H9 (cell line): Measurements from ENCODE around the gene SDF2L1. TPM values are rescaled to one million over a fixed set of nuclear protein-coding genes. Genes with fewer than 3 reads are reported as not detected.

Experiments used
- DNase-seq: peaks from one replicate; pipeline ENCODE4 v3.0.0-alpha.2; 2017
- H2AFZ ChIP-seq: one replicate; pipeline ENCODE4 v1.6.1; 2013; ENCODE audit warnings: mild to moderate bottlenecking, low read length, control low read depth, moderate library complexity
- H2AK5ac ChIP-seq: 2 replicates; pipeline ENCODE4 v1.6.1; 2013; ENCODE audit warnings: low read length, control low read depth, mixed read lengths; ENCODE audit not compliant: insufficient read length
- H2BK120ac ChIP-seq: one replicate; pipeline ENCODE4 v1.6.1; 2013; ENCODE audit warnings: low read depth, mild to moderate bottlenecking, low read length, control low read depth, inconsistent platforms; ENCODE audit not compliant: poor library complexity, severe bottlenecking
- H2BK12ac ChIP-seq: 2 replicates; pipeline ENCODE4 v1.6.1; 2013; ENCODE audit warnings: low read length, control low read depth, mixed read lengths, low read depth; ENCODE audit not compliant: insufficient read length
- H2BK15ac ChIP-seq: 2 replicates; pipeline ENCODE4 v1.6.1; 2013; ENCODE audit warnings: low read depth, low read length, control low read depth
- H2BK20ac ChIP-seq: one replicate; pipeline ENCODE4 v1.6.1; 2013; ENCODE audit warnings: low read depth, mild to moderate bottlenecking, low read length, control low read depth, inconsistent platforms; ENCODE audit not compliant: poor library complexity, severe bottlenecking
- H2BK5ac ChIP-seq: 2 replicates; pipeline ENCODE4 v1.6.1; 2013; ENCODE audit warnings: low read length, control low read depth, mixed read lengths; ENCODE audit not compliant: insufficient read length
- H3K14ac ChIP-seq: 2 replicates; pipeline ENCODE4 v1.6.1; 2013; ENCODE audit warnings: low read length, control low read depth; ENCODE audit not compliant: insufficient read depth
- H3K18ac ChIP-seq: 2 replicates; pipeline ENCODE4 v1.6.1; 2013; ENCODE audit warnings: low read depth, mild to moderate bottlenecking, mixed read lengths, low read length, control low read depth; ENCODE audit not compliant: insufficient read length
- H3K23ac ChIP-seq: 2 replicates; pipeline ENCODE4 v1.6.1; 2013; ENCODE audit warnings: low read length, control low read depth, mixed read lengths, low read depth; ENCODE audit not compliant: insufficient read length
- H3K23me2 ChIP-seq: 2 replicates; pipeline ENCODE4 v1.6.1; 2013; ENCODE audit warnings: low read depth, mild to moderate bottlenecking, mixed read lengths, low read length, control low read depth; ENCODE audit not compliant: insufficient read length, poor library complexity, severe bottlenecking
- H3K27ac ChIP-seq: 2 replicates; pipeline ENCODE4 v1.5.1; 2013; ENCODE audit warnings: low read length, control low read depth, mixed read lengths, low read depth; ENCODE audit not compliant: insufficient read length
- H3K27me3 ChIP-seq: 2 replicates; pipeline ENCODE4 v1.6.1; 2013; ENCODE audit warnings: low read length, control low read depth, inconsistent platforms; ENCODE audit not compliant: insufficient read depth
- H3K4ac ChIP-seq: 2 replicates; pipeline ENCODE4 v1.6.1; 2013; ENCODE audit warnings: low read depth, mild to moderate bottlenecking, control low read depth, inconsistent platforms, low read length, moderate library complexity
- H3K4me1 ChIP-seq: 2 replicates; pipeline ENCODE4 v1.6.1; 2013; ENCODE audit warnings: low read length, control low read depth, inconsistent platforms; ENCODE audit not compliant: insufficient read depth
- H3K4me2 ChIP-seq: 2 replicates; pipeline ENCODE4 v1.6.1; 2013; ENCODE audit warnings: low read length, control low read depth, mixed read lengths; ENCODE audit not compliant: insufficient read length, insufficient read depth
- H3K56ac ChIP-seq: 2 replicates; pipeline ENCODE4 v1.6.1; 2013; ENCODE audit warnings: low read depth, mild to moderate bottlenecking, mixed read lengths, low read length, control low read depth; ENCODE audit not compliant: insufficient read length
- H3K79me1 ChIP-seq: 2 replicates; pipeline ENCODE4 v1.6.1; 2013; ENCODE audit warnings: low read depth, mild to moderate bottlenecking, moderate library complexity, low read length, control low read depth, inconsistent platforms; ENCODE audit not compliant: insufficient read depth, poor library complexity, severe bottlenecking
- H3K79me2 ChIP-seq: 2 replicates; pipeline ENCODE4 v1.6.1; 2013; ENCODE audit warnings: low read length, control low read depth, inconsistent platforms; ENCODE audit not compliant: insufficient read depth
- H3K9ac ChIP-seq: 2 replicates; pipeline ENCODE4 v1.6.1; 2013; ENCODE audit warnings: low read length, control low read depth, mixed read lengths; ENCODE audit not compliant: insufficient read length; ENCODE audit errors: extremely low read depth
- H3K9me3 ChIP-seq: one replicate; pipeline ENCODE4 v1.6.1; 2013; ENCODE audit warnings: low read depth, low read length, inconsistent platforms; ENCODE audit not compliant: control insufficient read depth
- H3T11ph ChIP-seq: one replicate; pipeline ENCODE4 v1.6.1; 2013; ENCODE audit warnings: mild to moderate bottlenecking, low read length, control low read depth, inconsistent platforms
- H4K20me1 ChIP-seq: one replicate; pipeline ENCODE4 v1.6.1; 2013; ENCODE audit not compliant: control insufficient read depth, insufficient read length, insufficient read depth
- H4K5ac ChIP-seq: 2 replicates; pipeline ENCODE4 v1.6.1; 2013; ENCODE audit warnings: low read depth, mild to moderate bottlenecking, mixed read lengths, low read length, control low read depth; ENCODE audit not compliant: insufficient read length
- H4K8ac ChIP-seq: replicated peaks from 2 replicates; pipeline ENCODE4 v1.6.1; 2013; ENCODE audit warnings: low read length, control low read depth, mixed read lengths, low read depth; ENCODE audit not compliant: insufficient read length
- H4K91ac ChIP-seq: 2 replicates; pipeline ENCODE4 v1.6.1; 2013; ENCODE audit warnings: low read depth, mild to moderate bottlenecking, moderate library complexity, mixed read lengths, low read length, control low read depth; ENCODE audit not compliant: insufficient read length
- H3K27ac Mint-ChIP-seq, 3 experiments: 2 replicates in 2 of 3; 3 replicates in 1 of 3; pipeline ENCODE4 v1.8.0; 2020 to 2021; ENCODE audit warnings: mixed read lengths in 3 of 3, mild to moderate bottlenecking in 1 of 3, moderate library complexity in 1 of 3
- H3K27me3 Mint-ChIP-seq: 2 replicates; pipeline ENCODE4 v1.8.0; 2021; ENCODE audit warnings: low read depth, mild to moderate bottlenecking, moderate library complexity, mixed read lengths
- H3K36me3 Mint-ChIP-seq, 3 experiments: 2 replicates in 2 of 3; 3 replicates in 1 of 3; pipeline ENCODE4 v1.8.0; 2020 to 2021; ENCODE audit warnings: low read depth in 3 of 3, mixed read lengths in 3 of 3; ENCODE audit not compliant: insufficient read depth in 1 of 3
- H3K4me1 Mint-ChIP-seq, 2 experiments: 2 replicates each; pipeline ENCODE4 v1.8.0; 2020; ENCODE audit warnings: mixed read lengths in 2 of 2
- H3K4me3 Mint-ChIP-seq, 2 experiments: 2 replicates in 1 of 2; 3 replicates in 1 of 2; pipeline ENCODE4 v1.8.0; 2020 to 2021; ENCODE audit warnings: mild to moderate bottlenecking in 2 of 2, mixed read lengths in 2 of 2, moderate library complexity in 1 of 2
- H3K9me3 Mint-ChIP-seq, 2 experiments: 2 replicates in 1 of 2; 3 replicates in 1 of 2; pipeline ENCODE4 v1.8.0; 2020; ENCODE audit warnings: mild to moderate bottlenecking in 2 of 2, mixed read lengths in 2 of 2, moderate library complexity in 1 of 2
- WGBS: extraction: QIAGEN DNeasy Blood & Tissue Kit; methylation state at CpG from one replicate; pipeline ENCODE4 v1.1.7; 2013; ENCODE audit warnings: missing lambda C conversion rate, low lambda C conversion rate, mixed read lengths; ENCODE audit not compliant: insufficient read length; ENCODE audit errors: extremely low coverage; 5-methylcytosine and 5-hydroxymethylcytosine counted together
- total RNA-seq: library from RNA; stranded (reverse); gene quantifications from 2 replicates; pipeline ENCODE4 v1.2.1, GENCODE V29; 2021
- TF ChIP-seq, protein P1 (sequence below): fragments of 200-600 bp; sonication (generic); conservative IDR thresholded peaks from 3 replicates; pipeline ENCODE4 v1.8.0; 2021; ENCODE audit warnings: antibody characterized with exemption, mild to moderate bottlenecking

The SDF2L1 gene
- total RNA-seq, 1 experiment from 2014 or later = 36.0 TPM

DNA sequence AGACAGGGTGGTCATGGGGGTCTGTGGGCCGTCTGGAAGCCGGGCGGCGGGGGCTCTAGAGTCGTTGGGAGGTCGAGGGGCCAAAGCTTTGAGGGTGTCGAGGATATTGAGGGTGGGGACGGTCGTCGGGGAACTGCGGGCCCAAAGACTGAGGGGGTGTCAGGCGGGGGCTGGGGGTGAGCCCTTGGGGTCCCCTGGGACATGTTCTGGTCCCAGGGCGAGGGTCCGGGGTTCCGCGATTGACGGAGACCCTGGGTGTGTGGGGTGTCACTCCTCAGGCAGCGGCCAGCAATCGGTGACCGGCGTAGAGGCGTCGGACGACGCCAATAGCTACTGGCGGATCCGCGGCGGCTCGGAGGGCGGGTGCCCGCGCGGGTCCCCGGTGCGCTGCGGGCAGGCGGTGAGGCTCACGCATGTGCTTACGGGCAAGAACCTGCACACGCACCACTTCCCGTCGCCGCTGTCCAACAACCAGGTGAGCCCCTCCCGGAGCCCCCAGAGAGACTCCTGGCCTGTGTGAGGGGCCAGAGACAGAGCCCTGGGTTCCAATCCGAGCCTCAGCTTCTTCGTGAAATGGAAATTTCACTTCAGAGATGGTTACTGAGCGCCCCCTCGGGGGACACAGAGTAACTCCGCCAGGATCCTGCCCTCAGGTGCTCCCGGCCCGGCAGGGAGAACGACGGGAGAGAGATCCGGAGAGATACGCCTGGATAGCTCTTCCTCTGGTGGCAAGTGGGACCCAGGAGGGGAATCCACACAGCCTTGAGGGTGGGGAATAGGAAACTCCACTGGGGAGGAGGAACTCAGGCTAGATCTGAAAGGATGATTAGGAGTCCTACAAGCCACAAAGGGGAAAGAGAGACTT is 714 bp downstream of the SDF2L1 start:
- H3K18ac ChIP-seq = no peak overlapping the region
- H3K9ac ChIP-seq = peak overlapping the region; percentile 41
- H3K36me3 Mint-ChIP-seq = peaks cover 10 to 25% (median 17%) of the 10 kb centered on the region in 3 experiments; a peak in 6 of 7 replicates
- TF ChIP-seq, protein P1, sequence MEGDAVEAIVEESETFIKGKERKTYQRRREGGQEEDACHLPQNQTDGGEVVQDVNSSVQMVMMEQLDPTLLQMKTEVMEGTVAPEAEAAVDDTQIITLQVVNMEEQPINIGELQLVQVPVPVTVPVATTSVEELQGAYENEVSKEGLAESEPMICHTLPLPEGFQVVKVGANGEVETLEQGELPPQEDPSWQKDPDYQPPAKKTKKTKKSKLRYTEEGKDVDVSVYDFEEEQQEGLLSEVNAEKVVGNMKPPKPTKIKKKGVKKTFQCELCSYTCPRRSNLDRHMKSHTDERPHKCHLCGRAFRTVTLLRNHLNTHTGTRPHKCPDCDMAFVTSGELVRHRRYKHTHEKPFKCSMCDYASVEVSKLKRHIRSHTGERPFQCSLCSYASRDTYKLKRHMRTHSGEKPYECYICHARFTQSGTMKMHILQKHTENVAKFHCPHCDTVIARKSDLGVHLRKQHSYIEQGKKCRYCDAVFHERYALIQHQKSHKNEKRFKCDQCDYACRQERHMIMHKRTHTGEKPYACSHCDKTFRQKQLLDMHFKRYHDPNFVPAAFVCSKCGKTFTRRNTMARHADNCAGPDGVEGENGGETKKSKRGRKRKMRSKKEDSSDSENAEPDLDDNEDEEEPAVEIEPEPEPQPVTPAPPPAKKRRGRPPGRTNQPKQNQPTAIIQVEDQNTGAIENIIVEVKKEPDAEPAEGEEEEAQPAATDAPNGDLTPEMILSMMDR = peak; percentile 73
- H3K79me1 ChIP-seq = no peaks in the 10 kb centered on the region
- H3K27me3 ChIP-seq = no peaks in the 10 kb centered on the region
- peaks cover 12% of the 10 kb centered on the region for H3K27me3 Mint-ChIP-seq
- peaks cover 7% of the 10 kb centered on the region for H3K23me2 ChIP-seq
- no peak overlapping the region for H2BK15ac ChIP-seq
- no peak overlapping the region for H2AFZ ChIP-seq
- no peak overlapping the region for H4K91ac ChIP-seq
- peak overlapping the region in 1 of 3 experiments; percentile 21; a peak in 3 of 7 replicates for H3K27ac Mint-ChIP-seq
- no peak overlapping the region for H2AK5ac ChIP-seq
- H2BK20ac ChIP-seq = no peak overlapping the region
- H3K14ac ChIP-seq = 0 out of 2 replicates have a peak overlapping the region, but pooled peaks have one; percentile 21
- H4K5ac ChIP-seq = no peak overlapping the region
- no peak overlapping the region for H3K23ac ChIP-seq
- peaks cover 14 to 17% of the 10 kb centered on the region in 2 experiments for H3K4me1 Mint-ChIP-seq
- no peak overlapping the region for H4K8ac ChIP-seq
- peak overlapping the region; percentile 78 to 89 for H3K4me3 Mint-ChIP-seq
- H4K20me1 ChIP-seq = no peaks in the 10 kb centered on the region
- no peak overlapping the region for H2BK5ac ChIP-seq
- H3K4me1 ChIP-seq = peaks cover 2% of the 10 kb centered on the region; the same call in 1 of the 2 replicates
- H2BK120ac ChIP-seq = no peak overlapping the region
- H3K9me3 ChIP-seq = no peaks in the 10 kb centered on the region
- no peak overlapping the region for H3K4ac ChIP-seq
- H3K9me3 Mint-ChIP-seq = no peaks in the 10 kb centered on the region
- H3K27ac ChIP-seq = no peak overlapping the region
- WGBS = no CpG with 5 or more reads among the region's 56 CpGs
- H3K4me2 ChIP-seq = peak overlapping the region; percentile 57
- H3K56ac ChIP-seq = no peak overlapping the region
- peak; percentile 80 for DNase-seq
- H2BK12ac ChIP-seq = no peak overlapping the region
- no peak overlapping the region for H3T11ph ChIP-seq
- no peaks in the 10 kb centered on the region for H3K79me2 ChIP-seq
